Panc1 (cell line): ENCODE data around the gene EIF4EBP2. TPM values are rescaled to one million over a fixed set of nuclear protein-coding genes. Genes with fewer than 3 reads are reported as not detected.

Experiments used
- ATAC-seq: fragments of 200-7000 bp; cut with Tn5 transposase; 2 replicates; pipeline ENCODE4 v1.9.1; 2020; ENCODE audit warnings: mild to moderate bottlenecking, moderate library complexity
- BruUV-seq: library from RNA; stranded (reverse); fragments of 400-500 nt; replicated peaks from 2 replicates; lab custom pipeline; 2021; lab: Mats Ljungman, UMichigan
- CTCF ChIA-PET: fragments of 300-600 bp; sonication (Branson Sonifier 250); formaldehyde crosslinking; loops from one replicate; lab custom pipeline; 2022; ENCODE audit warnings: antibody characterized with exemption; lab: Charles Lee
- POLR2A ChIA-PET: fragments of 300-600 bp; sonication (Branson Sonifier 250); formaldehyde crosslinking; loops from one replicate; lab custom pipeline; 2022; ENCODE audit warnings: antibody characterized with exemption; lab: Charles Lee
- DNase-seq: peaks from one replicate; pipeline ENCODE4 v3.0.0-alpha.2; 2010; ENCODE audit warnings: low read depth, low spot score
- H3K27ac ChIP-seq: 2 replicates; pipeline ENCODE4 v1.5.1; 2011; ENCODE audit warnings: mild to moderate bottlenecking, low read length, inconsistent platforms
- H3K27me3 ChIP-seq: fragments of 200-500 bp; sonication (Bioruptor generic); 2 replicates; pipeline ENCODE4 v1.6.0; 2014; ENCODE audit warnings: low read length, inconsistent platforms; ENCODE audit not compliant: control insufficient read depth, insufficient read depth
- H3K36me3 ChIP-seq: fragments of 200-500 bp; sonication (Bioruptor generic); 2 replicates; pipeline ENCODE4 v1.5.1; 2014; ENCODE audit warnings: inconsistent platforms, mild to moderate bottlenecking, low read length, moderate library complexity; ENCODE audit not compliant: control insufficient read depth, insufficient read depth
- H3K4me1 ChIP-seq: 2 replicates; pipeline ENCODE4 v1.5.1; 2011; ENCODE audit warnings: inconsistent platforms, mild to moderate bottlenecking, low read length, moderate library complexity; ENCODE audit not compliant: control insufficient read depth, insufficient read depth
- H3K4me3 ChIP-seq, 2 experiments: 2 replicates each; pipeline ENCODE4 v1.5.1; 2011 to 2012; ENCODE audit warnings: low read depth in 2 of 2, low read length in 2 of 2, mild to moderate bottlenecking in 2 of 2, inconsistent platforms in 1 of 2, moderate library complexity in 1 of 2
- H3K9me3 ChIP-seq: fragments of 200-500 bp; sonication (Bioruptor generic); 2 replicates; pipeline ENCODE4 v1.5.1; 2014; ENCODE audit warnings: low read depth, mild to moderate bottlenecking, inconsistent platforms, low read length, moderate library complexity; ENCODE audit not compliant: control insufficient read depth, insufficient read depth
- CTCF ChIP-seq: fragments of 450-650 bp; IDR thresholded peaks from 2 replicates; pipeline ENCODE4 v1.5.1; 2017; ENCODE audit warnings: mild to moderate bottlenecking
- POLR2AphosphoS5 ChIP-seq: IDR thresholded peaks from 2 replicates; pipeline ENCODE4 v1.6.1; 2012; ENCODE audit warnings: mild to moderate bottlenecking, low read depth, low read length, moderate library complexity
- REST ChIP-seq, 2 experiments: IDR thresholded peaks; 2 replicates each; pipeline ENCODE4 v1.6.1; 2011 to 2012; ENCODE audit warnings: low read depth in 2 of 2, control low read depth in 1 of 2, low read length in 1 of 2, mild to moderate bottlenecking in 1 of 2, moderate library complexity in 1 of 2; ENCODE audit not compliant: insufficient read depth in 1 of 2
- SIN3A ChIP-seq: IDR thresholded peaks from 2 replicates; pipeline ENCODE4 v1.6.1; 2012; ENCODE audit warnings: low read depth, mild to moderate bottlenecking, low read length, moderate library complexity, borderline replicate concordance; ENCODE audit not compliant: insufficient read depth
- TCF7L2 ChIP-seq: IDR thresholded peaks from 2 replicates; pipeline ENCODE4 v1.6.1; 2011; ENCODE audit warnings: mild to moderate bottlenecking, low read depth, low read length, inconsistent platforms
- in situ Hi-C: cut with HindIII; loops from 2 replicates; pipeline ENCODE4 v1.10.0; 2016; ENCODE audit warnings: low sequenced_read_pairs, low pct_unique_long_range_greater_than_20kb
- intact Hi-C: fragments of 100-400 bp; cut with micrococcal nuclease; formaldehyde crosslinking; loops from one replicate; pipeline ENCODE4 v1.10.0; 2022; ENCODE audit not compliant: unreplicated experiment
- total RNA-seq: library from RNA; stranded (reverse); gene quantifications from one replicate; pipeline ENCODE4 v1.2.1, GENCODE V29; 2021; ENCODE audit not compliant: unreplicated experiment

Gene EIF4EBP2
- total RNA-seq, 1 experiment from 2014 or later, result 48.2 TPM

- Histone ChIP-seq H3K9me3 (no peaks in the 10 kb centered on the region), H3K4me1 (peaks cover 6% of the 10 kb centered on the region; the same call in 1 of the 2 replicates), H3K27me3 (no peaks in the 10 kb centered on the region; the same call in 1 of the 2 replicates), H3K36me3 (no peaks in the 10 kb centered on the region), H3K4me3 (no peak overlapping the region), H3K27ac (no peak overlapping the region)
- no peak for ATAC-seq
- no TSS peak for BruUV-seq
- no peak for DNase-seq
- intact Hi-C loops (no loop called here), in situ Hi-C loops (no loop called here)
- POLR2A ChIA-PET, result no interaction called here
- no peak for TF ChIP-seq REST (IDR thresholded peaks at IDR 0.05; ENCODE audit: insufficient read depth in 1 of 2, low read depth in 2 of 2, low read length in 1 of 2)
- TF ChIP-seq POLR2AphosphoS5, result no peak
- TF ChIP-seq SIN3A, result no peak
- no peak for TF ChIP-seq CTCF
- CTCF ChIA-PET, result interaction anchor here (0.8 kb wide), 1 partner anchor 12 kb away, joined by 3 read pairs; no protein-coding TSS in a partner anchor
Measured at GRCh38 chr10:70391654-70392053, 12.3 kb upstream of the EIF4EBP2 start.

- ATAC-seq, result no peak
- in situ Hi-C loops (no loop called here), intact Hi-C loops (no loop called here)
- no peak overlapping the region for H3K27ac ChIP-seq
- H3K9me3 ChIP-seq, result no peaks in the 10 kb centered on the region
- TF ChIP-seq CTCF (no peak), SIN3A (no peak), POLR2AphosphoS5 (no peak), TCF7L2 (no peak), REST (IDR thresholded peaks at IDR 0.05; ENCODE audit: insufficient read depth in 1 of 2, low read depth in 2 of 2, low read length in 1 of 2) (no peak)
- H3K27me3 ChIP-seq, result no peaks in the 10 kb centered on the region
- no peaks in the 10 kb centered on the region for H3K36me3 ChIP-seq
- DNase-seq, result no peak
- no peaks in the 10 kb centered on the region for H3K4me1 ChIP-seq
- ChIA-PET POLR2A (no interaction called here), CTCF (no interaction called here)
- H3K4me3 ChIP-seq, result no peak overlapping the region
- no TSS peak for BruUV-seq
Measured at GRCh38 chr10:70396140-70396539, 7.8 kb upstream of the EIF4EBP2 start.
